AG09319 (cell line): ENCODE measurements around the gene SLC4A1AP.

Source experiments
- DNase-seq: peaks from one replicate; pipeline ENCODE4 v3.0.0-alpha.2; 2010; ENCODE audit warnings: low read depth; ENCODE audit errors: extremely low read depth
- TF ChIP-seq, protein P1 (sequence below): IDR thresholded peaks from 2 replicates; pipeline ENCODE4 v1.5.1; 2011; ENCODE audit warnings: low read depth, mild to moderate bottlenecking, inconsistent platforms, low read length, moderate library complexity

Gene SLC4A1AP

DNA sequence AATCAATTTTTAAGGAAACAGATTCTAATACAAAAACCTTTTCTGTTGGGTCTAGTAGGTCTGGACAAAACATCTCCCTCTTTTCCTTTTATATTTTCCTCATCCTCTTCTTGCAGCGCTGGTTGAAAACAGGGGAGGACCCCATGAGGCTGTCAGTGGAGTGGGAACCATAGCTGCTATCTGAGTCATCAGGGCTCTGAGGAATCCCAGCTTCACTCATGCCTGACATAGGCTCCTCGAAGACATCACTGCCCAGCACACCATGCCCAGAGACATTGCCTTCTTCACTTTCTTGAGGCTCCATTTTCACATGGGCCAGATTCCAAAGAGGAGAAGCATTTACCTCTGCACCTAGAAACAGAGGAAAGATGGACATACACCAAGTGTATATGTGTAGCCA, 10.3 kb upstream of the SLC4A1AP start:
- TF ChIP-seq, protein P1, sequence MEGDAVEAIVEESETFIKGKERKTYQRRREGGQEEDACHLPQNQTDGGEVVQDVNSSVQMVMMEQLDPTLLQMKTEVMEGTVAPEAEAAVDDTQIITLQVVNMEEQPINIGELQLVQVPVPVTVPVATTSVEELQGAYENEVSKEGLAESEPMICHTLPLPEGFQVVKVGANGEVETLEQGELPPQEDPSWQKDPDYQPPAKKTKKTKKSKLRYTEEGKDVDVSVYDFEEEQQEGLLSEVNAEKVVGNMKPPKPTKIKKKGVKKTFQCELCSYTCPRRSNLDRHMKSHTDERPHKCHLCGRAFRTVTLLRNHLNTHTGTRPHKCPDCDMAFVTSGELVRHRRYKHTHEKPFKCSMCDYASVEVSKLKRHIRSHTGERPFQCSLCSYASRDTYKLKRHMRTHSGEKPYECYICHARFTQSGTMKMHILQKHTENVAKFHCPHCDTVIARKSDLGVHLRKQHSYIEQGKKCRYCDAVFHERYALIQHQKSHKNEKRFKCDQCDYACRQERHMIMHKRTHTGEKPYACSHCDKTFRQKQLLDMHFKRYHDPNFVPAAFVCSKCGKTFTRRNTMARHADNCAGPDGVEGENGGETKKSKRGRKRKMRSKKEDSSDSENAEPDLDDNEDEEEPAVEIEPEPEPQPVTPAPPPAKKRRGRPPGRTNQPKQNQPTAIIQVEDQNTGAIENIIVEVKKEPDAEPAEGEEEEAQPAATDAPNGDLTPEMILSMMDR: no peak
- no peak for DNase-seq

DNA sequence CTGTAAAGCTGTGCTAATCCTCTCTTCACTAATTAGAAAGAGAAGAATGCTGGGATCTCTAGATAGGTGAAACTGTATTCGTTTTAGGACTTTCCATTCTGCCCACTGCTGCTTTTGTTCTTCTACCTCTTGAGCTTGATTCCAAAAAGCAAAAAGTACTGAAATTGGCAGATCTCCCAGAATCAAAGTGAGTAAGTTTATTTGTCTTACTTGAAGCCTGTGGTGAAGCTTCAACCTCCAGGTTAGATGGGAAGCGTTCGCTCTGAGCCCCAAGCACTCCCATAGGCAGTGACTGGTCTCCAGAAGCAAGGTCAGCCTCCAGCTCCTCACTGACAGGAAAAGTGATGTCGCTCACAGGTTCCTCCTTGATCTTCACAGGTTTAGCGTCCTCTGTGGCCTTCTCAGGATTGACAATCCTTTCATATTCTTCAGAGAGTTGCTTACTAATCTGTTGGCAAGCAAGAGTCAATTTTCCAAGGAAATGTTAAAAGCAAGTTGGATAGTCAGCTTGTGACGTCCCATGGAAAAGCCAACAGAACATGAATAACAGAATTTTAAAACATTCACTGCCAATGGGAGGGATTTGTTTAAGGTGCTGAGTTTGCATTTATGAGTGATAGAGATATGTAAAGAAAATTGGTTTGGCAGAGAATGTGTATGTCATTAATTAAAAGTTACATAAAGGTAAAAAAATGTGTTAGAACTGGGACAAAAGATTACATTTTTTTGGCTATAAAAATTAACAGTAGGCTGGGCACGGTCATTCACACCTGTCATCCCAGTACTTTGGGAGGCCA, 8.3 kb upstream of the SLC4A1AP start:
- TF ChIP-seq, protein P1: no peak
- DNase-seq: no peak

DNA sequence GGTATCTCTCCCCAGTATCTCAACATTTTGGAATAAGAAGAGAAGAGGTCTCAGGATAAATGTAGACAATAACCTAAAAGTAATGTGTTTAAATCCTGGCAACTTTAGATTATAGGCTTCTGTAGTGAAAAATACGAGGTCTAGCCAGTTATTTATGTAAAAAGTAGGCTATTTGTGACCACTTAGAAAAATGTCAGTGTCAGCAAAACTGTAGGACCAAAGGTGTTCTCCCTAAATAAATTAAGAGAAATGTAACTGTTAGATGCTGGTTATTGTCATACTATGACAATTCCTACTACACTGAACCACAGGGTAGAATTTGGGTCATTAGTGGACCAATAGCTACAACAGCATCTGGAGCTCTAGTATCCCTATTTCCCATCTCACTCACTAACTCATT, 2.3 kb upstream of the SLC4A1AP start:
- DNase-seq: no peak
- TF ChIP-seq, protein P1: no peak

DNA sequence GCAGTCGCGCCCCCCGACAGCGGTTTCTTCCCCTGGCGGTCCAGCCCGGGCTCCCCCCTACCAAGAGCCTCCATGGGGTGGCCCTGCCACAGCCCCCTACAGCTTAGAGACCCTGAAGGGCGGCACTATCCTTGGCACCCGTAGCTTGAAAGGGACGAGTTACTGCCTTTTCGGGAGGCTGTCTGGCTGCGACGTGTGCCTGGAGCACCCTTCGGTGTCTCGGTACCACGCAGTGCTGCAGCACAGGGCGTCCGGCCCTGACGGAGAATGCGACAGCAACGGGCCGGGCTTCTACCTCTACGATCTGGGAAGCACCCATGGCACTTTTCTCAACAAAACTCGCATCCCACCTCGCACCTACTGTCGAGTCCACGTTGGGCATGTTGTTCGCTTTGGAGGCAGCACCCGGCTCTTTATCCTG, 475 bp downstream of the SLC4A1AP start:
- no peak for DNase-seq
- TF ChIP-seq, protein P1: peak; percentile 3; the same call in 1 of the 2 replicates

DNA sequence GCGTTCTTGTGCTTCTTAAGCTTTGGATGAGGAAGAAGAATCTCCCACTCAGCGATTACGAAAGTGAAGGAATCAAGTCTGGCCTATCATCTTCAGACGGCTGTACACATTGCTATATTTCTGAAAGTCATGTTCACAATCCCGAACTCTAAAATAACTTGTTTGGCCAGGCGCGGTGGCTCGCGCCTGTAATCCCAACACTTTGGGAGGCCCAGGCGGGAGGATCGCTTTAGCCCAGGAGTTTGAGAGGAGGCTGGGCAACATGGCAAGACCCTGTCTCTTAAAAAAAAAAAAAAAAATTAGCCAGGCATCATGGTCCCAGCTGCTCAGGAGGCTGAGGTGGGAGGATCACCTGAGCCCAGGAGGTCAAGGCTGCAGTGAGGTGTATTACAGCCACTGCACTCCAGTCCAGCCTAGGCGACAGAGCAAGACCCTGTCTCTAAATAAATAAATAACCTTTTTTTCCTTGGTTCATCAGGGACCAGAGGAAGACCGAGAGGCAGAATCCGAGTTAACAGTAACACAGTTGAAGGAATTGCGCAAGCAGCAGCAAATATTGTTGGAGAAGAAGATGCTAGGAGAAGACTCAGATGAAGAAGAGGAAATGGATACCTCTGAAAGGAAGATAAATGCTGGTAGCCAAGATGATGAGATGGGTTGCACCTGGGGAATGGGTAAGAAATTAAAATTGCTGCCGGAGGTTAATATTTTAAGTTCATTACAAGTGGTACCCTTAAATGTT, 1.1 kb downstream of the SLC4A1AP start:
- DNase-seq: no peak
- TF ChIP-seq, protein P1: no peak

DNA sequence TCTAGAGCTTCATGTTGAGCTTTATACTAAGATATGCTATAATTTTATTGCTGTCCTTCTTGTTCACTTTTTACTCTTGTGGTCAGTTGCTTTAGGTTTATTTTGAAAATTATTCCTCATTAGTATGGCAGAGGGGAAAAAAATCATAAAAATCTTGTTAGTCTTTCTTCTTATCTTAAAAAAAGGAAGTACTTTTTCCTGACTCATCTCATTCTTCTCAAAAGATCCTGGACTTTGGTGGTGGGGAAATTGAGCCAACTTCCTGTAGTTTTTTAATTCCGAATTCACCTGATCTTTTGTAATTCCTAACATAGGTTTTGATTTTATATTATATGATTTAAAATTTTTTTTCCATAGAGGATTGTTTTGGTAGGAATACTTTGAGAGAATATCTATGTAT, 3.8 kb downstream of the SLC4A1AP start:
- TF ChIP-seq, protein P1: no peak
- no peak for DNase-seq

DNA sequence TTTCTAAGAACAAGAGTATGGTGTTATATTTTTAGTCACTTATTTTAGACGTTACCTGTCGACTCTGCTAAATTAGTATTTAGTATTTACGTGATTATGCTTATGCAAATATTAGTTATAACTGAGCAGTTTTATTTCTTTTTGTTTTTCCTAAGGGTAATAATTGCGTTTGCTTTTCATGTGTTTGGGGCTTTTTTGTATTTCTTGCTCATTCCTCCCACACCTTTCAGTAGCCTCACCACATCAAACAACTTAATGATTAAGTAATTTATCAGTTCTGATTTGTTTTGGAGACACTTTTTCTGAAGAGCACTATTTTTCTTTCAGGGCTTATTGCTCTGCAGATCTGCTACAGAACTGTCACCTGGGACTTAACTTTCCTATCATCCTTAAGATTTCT, 7.5 kb downstream of the SLC4A1AP start:
- TF ChIP-seq, protein P1: no peak
- no peak for DNase-seq
